PFSK-1 (cell line): ENCODE data around the gene SLC39A10.

Source experiments
- POLR2AphosphoS5 ChIP-seq: IDR thresholded peaks from 2 replicates; pipeline ENCODE4 v1.6.1; 2012; ENCODE audit warnings: low read depth, mild to moderate bottlenecking, control low read depth, low read length, moderate library complexity
- REST ChIP-seq, 2 experiments: IDR thresholded peaks; 2 replicates each; pipeline versions ENCODE4 v1.6.1 to v1.8.0; 2011 to 2012; ENCODE audit warnings: low read depth in 2 of 2, low read length in 2 of 2, control low read depth in 1 of 2, inconsistent platforms in 1 of 2, mild to moderate bottlenecking in 1 of 2, moderate library complexity in 1 of 2; ENCODE audit not compliant: insufficient read depth in 1 of 2
- SIN3A ChIP-seq: IDR thresholded peaks from 2 replicates; pipeline ENCODE4 v1.6.1; 2012; ENCODE audit warnings: mild to moderate bottlenecking, low read length, moderate library complexity, borderline replicate concordance; ENCODE audit not compliant: insufficient read depth
- TAF1 ChIP-seq: IDR thresholded peaks from 2 replicates; pipeline ENCODE4 v1.6.1; 2012; ENCODE audit warnings: low read length, control low read depth, borderline replicate concordance; ENCODE audit not compliant: insufficient read depth

GRCh38 chr2:195670191-195670590 is 13.2 kb downstream of the SLC39A10 start:
- TF ChIP-seq POLR2AphosphoS5, result no peak
- no peak for TF ChIP-seq REST (IDR thresholded peaks at IDR 0.05; ENCODE audit: insufficient read depth in 1 of 2, low read depth in 2 of 2, low read length in 2 of 2)
- TF ChIP-seq SIN3A, result no peak
- no peak for TF ChIP-seq TAF1
